RPMI7951 (cell line): ENCODE results near the gene GAGE12J. TPM values are rescaled to one million over a fixed set of nuclear protein-coding genes. Genes with fewer than 3 reads are reported as not detected.
"Not testable (repeated sequence)": the region's sequence is repeated elsewhere in the genome, so short reads cannot be mapped to it uniquely, and the experiment has no call there.

ENCODE experiments used
- DNase-seq: peaks from one replicate; pipeline ENCODE4 v3.0.0-alpha.2; 2012; ENCODE audit warnings: low read depth
- total RNA-seq: library from RNA; depleted of rRNA; stranded (reverse); fragments of >200 nt; shearing (Covaris generic); gene quantifications from 2 replicates; pipeline ENCODE4 v1.2.3, GENCODE V29; 2014; rRNA removed

GAGE12J gene
- not detected in 2 replicates for total RNA-seq

DNA sequence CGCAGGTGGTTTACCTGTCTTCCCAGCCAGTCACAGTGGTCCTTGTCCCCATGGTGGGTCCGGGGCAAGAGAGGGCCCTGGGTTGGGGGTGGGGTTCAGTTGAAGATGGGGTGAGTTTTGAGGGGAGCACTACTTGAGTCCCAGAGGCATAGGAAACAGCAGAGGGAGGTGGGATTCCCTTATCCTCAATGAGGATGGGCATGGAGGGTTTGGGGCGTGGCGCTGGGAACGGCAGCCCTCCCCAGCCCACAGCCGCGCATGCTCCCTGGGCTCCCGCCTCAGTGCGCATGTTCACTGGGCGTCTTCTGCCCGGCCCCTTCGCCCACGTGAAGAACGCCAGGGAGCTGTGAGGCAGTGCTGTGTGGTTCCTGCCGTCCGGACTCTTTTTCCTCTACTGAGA, at the start of gene GAGE12J:
Gene GAGE12J (plus strand): TSS at position 301 of the 400 bp plus-strand sequence. CDS start 1,157 bp downstream, outside the sequence.
- not testable (repeated sequence) for DNase-seq

DNA sequence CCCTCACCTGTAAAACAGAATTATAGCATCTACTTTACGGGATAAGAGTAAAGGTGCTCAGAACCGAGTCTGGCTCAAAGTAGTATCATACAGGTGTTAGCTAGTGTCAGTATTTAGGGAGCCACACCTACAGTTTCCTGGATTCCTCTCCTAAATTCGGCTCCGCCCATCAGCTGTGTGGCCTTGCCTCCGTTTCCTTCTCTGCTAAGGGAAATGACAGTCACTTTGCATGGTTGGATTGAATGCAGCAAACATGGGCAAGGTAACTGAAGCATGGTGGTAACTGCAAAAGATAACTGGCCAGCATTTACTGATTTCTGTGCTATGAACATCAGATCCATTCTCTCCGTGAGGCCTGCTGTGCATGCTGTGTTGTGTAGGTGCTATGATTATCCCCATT, 49.4 kb upstream of the GAGE12J start:
- DNase-seq = no peak

- no peak for DNase-seq
Observed at GRCh38 chrX:49273181-49273727, 48.6 kb upstream of the GAGE12J start.

DNA sequence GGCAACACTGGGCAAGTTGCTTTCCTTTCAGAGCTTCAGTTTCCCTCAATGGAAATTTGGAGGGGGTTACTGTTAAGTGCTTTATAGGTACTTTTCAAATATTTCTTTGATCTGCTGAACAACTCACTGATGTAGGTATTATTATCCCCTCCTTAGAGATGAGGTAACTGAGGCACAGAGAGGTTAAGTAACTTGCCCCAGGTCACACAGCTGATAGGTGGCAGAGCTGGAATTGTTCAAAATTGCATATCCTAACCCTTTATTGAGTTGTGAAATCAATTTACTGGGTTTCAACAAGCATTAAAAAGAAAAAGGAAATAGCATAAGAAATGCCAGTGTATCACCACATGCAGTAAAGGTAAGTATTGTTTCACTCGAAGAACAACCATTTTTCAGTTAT, 45.6 kb upstream of the GAGE12J start:
- no peak for DNase-seq

DNA sequence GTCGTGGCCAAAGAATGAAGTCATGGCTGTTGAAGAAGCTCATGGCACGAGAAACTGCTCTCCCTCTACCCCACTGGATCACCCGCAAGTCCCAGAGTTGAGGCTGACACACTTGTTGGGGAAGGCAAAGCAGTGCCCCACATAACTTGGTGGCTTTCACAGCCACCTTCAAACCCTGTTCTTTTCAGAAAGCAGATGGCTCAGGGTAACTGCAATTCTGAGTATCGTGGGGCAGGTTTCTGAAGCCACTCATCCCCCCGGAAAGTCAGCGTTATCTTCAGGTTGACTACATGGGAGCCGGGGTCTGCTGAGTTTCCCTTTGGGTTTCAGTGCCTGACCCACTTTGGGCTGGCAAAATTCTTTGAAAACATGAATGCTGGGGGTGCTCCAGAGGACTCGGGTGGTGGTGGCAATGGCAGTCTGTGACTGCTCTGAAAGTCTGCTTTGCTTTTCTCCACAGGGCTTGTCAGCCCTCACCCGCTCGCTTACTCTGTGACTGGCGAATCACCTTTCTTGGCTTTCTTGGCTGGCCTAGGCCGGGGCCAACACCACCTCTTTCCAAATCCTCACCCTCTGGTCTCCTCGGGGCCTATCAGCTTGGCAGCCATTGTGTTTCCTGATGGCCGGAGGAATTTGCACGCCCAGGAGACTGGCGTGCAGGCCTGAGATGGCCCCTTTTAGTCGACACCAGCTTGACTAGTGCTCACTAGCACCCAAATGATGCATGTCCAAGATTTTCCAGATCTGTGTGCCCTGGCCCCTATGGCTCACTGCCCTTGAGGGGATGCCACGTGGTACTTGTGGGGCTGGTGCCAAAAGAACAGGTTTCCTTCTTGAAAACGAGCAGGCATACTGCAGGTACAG, 44.9 kb upstream of the GAGE12J start:
- DNase-seq = no peak

DNA sequence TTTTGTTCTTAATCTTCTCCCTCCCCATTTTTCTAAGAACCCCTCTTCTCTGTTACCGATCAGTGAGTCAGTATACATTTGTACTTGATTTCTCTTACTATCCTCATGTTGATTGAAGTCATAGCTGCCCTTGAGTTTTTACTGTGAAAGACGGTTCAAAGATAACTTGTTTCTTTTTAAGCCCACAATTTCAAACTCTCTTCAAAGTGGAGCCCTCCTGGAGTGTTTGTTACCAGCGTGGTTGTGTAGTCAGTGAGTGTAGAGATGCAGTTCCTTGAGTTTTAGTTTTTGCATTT, 44.4 kb upstream of the GAGE12J start:
- no peak for DNase-seq

GRCh38 chrX:49278081-49278480, 43.8 kb upstream of the GAGE12J start:
- DNase-seq = no peak

- DNase-seq = peak; percentile 15
Observed at GRCh38 chrX:49282647-49283011, 39.2 kb upstream of the GAGE12J start.

DNA sequence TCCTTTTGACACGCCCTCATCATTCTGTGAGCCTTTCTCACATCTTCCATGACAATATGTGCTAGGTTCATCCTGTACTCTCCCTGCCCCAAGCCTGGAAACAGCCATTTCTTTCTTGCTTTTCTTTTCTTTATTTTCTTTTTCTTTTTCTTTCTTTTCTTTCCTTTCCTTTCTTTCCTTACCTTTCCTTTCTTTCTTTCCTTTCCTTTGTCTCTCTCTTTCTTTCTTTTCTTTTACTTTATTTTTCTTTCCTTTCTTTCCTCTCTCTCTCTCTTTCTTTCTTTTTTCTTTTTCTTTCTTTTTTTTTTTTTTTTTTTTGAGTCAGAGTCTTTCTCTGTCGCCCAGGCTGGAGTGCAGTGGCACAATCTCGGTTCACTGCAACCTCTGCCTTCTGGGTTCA, 37.6 kb upstream of the GAGE12J start:
- no peak for DNase-seq

DNA sequence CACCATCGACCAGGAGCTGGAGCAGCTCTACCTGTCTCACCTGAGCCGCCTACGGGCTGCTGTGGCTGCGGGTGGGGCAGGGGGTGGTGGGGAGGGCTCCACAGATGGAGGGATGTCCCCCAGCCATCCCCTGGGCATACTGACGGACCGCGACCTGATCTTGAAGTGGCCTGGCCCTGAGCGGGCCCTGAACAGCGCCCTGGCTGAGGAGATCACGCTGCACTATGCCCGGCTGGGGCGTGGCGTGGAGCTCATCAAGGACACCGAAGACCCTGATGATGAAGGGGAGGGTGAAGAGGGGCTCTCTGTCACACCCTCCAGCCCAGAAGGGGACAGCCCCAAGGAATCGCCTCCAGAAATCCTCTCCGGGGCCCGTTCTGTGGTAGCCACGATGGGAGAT, 35.7 kb upstream of the GAGE12J start:
- DNase-seq = no peak

DNA sequence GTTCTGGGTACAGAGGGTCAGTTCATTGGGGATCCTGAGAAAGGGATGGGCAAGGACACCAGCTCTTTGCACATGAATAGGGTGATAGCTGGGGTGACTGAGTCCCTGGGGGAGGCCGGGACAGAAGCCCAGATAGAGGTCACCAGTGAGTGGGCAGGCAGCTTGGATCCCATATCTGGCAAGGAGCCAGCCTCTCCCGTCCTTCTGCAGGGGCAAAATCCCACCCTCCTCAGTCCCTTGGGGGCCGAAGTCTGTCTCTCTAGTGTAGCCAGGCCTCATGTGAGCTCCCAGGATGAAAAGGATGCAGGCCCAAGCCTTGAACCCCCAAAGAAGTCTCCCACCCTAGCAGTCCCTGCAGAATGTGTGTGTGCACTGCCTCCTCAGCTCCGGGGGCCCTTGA, 35.3 kb upstream of the GAGE12J start:
- no peak for DNase-seq

DNA sequence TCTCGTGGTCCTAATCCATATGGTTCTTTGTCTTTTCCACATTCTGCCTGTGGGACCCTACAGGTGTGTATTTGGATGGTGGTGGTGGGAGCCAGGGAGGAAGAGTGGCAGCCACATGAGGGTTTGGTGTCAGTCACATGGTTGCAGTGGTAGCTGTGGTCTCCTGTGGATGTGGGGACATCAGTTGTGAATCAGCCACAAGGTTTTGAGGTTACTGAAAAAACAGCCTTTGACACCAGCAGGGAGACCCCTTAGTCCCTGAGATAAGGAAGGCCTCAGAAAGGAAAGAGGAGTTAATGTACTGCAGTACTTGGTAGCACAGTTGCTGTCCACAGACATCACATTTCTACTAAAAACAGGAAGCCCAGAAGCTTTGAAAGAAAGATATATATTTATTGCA, 34.2 kb upstream of the GAGE12J start:
- DNase-seq = no peak

DNA sequence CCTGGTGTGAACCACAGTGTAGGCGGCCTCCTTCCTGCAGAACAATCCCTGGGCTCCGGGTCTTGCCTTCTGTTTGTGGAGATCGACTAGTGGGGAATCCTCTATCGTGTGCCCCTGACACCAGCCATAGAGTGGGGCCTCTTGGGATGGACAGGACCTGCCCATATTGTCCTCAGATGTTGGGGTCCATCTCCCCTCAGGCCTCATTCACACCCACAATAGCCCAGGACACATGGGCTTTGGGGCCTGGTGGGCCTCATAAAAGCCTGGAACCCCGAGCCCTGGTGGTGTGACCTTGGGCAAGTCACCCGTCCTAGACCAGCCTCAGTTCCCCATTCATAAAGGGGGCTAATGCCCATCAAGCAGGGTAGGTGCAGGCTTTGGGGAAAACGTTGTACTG, 31.6 kb upstream of the GAGE12J start:
- no peak for DNase-seq

GRCh38 chrX:49291615-49292337, 30.1 kb upstream of the GAGE12J start:
- peak; percentile 57 for DNase-seq

DNA sequence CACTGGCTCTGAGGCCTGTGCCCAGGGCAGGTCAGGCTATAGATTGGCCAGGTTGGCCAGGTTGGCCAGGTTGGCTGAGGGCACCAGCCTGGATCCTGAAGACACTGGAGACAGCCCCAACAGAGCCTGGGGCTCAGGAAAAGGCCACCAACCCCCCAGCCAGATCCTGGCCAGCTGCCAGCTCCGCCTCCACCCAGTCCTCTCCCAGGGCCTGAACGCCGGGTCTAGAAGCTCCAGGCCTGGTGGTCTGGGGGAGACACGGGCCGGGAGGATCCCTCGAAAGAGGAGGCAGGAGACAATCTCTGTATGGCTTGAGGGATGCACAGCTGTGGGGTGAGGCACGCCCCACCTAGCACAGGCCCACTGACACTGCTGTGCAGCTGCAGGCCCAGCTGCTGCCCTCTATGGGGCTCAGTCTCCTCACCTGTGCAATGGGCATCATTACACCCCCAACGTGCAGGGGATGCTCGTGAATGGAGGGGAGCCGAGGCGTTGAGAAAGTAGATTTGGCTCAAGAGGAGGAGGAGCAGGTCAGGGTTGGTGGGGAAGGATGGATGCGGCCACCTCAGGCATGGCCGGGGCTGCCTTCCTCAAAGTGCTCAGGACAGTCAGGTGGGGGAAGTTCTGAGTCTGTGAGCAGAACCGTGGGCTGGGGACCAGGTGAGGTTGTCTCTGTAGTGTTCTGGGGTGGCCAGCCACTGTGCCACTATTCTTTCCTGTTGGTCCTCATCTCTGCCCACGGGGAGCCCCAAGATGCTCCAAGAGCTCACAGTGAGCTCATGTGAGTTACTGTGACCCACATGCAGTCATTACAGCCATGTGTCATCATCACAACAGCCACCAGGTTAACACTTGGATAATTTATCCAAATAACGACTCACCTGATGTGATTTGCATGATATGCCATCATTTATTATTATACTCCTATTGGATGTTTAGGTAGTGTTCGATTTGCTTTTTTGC, 29.2 kb upstream of the GAGE12J start:
- no peak for DNase-seq

DNA sequence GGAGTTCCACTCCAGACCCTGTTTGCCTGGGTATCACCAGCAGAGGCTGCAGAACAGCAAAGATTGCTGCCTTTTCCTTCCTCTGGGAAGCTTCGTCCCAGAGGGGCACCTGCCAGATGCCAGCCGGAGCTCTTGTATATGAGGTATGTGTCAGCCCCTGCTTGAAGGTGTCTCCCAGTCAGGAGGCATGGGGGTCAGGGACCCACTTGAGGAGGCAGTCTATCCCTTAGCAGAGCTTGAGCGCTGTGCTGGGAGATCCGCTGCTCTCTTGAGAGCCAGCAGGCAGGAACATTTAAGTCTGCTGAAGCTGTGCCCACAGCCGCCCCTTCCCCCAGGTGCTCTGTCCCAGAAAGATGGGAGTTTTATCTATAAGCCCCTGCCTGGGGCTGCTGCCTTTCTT, 22.5 kb upstream of the GAGE12J start:
- DNase-seq = not testable (repeated sequence)

- no peak for DNase-seq
Observed at GRCh38 chrX:49300703-49301102, 21.1 kb upstream of the GAGE12J start.

DNA sequence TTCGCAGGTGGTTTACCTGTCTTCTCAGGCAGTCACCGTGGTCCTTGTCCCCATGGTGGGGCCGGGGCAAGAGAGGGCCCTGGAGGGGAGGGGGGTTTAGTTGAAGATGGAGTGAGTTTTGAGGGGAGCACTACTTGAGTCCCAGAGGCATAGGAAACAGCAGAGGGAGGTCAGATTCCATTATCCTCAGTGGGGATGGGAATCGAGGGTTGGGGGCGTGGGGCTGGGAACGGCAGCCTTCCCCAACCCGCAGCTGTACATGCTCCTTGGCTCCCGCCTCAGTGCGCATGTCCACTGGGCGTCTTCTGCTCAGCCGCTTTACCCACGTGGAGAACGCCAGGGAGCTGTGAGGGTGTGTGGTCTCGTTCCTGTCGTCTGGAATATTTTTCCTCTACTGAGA, 18.5 kb upstream of the GAGE12J start, which contains the start of gene GAGE10:
Gene GAGE10 (plus strand): TSS at position 301 of the 400 bp plus-strand sequence. CDS start 1,214 bp downstream, outside the sequence.
- no peak for DNase-seq

- DNase-seq = not testable (repeated sequence)
Observed at GRCh38 chrX:49307775-49308174, 14.1 kb upstream of the GAGE12J start.

DNA sequence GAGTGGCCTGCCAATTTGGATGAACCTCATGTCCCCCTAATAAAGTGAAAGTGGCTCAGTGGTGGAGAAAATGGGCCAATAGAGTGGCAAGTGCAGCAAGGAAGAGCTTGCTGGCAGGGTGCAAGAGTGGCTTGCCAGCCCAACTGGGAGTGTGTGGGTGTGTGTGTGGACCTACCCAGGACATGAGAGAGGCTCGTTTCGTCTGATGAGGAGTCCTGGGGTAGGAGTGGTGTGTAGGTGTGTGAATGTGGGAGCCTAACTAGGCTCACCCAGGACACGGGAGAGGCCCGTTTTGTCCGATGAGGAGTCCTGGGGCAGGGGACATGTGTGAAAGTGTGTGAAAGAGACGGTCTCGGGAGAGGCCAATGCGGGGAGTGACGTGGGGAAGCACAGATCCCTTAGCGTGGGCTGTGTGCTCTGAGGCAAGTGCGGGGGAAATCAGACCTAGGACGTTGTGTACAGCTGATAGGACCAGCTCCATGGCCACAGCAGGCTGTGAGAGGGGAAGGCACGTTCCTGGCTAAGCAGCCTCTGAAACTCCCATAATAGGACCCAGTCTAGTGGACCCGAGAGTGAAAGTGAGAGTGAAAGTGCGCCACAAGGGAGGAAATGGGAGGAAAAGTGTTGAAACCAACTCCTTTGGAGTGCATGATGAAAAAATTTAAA, 13.1 kb upstream of the GAGE12J start:
- peak; percentile 36 for DNase-seq

DNA sequence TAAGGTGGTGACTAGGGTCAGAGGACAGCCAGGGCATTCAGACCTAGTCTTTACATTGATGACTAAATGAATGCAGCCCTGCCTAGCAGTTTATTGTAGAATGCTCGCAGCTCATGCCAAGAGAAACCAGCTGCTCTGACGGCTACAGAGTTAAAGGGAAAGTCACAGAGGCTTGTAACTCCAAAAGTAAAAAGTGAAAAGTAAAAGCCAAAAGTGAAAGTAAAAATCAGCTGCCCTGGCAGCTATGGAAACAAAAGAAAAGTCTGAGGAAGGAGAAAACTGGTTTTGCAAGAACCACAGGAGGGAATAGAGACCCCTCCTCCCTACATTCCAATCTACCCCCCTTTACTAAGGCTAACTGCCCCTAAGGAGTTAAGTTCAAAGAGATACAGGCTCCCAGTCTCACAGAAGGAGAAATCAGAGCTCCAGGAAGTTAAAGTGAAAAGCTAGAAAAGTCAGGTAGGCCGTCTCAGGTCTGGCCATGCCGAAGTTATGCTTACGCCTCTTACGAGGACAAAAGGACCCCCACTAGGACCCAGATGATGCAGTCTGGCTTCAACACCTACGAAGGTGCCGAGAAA, 12.3 kb upstream of the GAGE12J start:
- DNase-seq = peak; percentile 43
